Keratinocyte (primary cell): ENCODE data around the gene PTBP2. TPM values are rescaled to one million over a fixed set of nuclear protein-coding genes. Genes with fewer than 3 reads are reported as not detected.
"Not testable (repeated sequence)": the region's sequence is repeated elsewhere in the genome, so short reads cannot be mapped to it uniquely, and the experiment has no call there.

ENCODE experiments used
- DNase-seq: peaks from one replicate; pipeline ENCODE4 v3.0.0-alpha.2; 2011; ENCODE audit warnings: low read depth, missing footprints, low spot score
- FAIRE-seq: peaks from 2 replicates; lab custom pipeline; 2011; peaks lifted over from hg19 to GRCh38; lab: Jason Lieb, UNC
- H2AFZ ChIP-seq: 2 replicates; pipeline ENCODE4 v1.6.0; 2012; ENCODE audit warnings: low read length, control low read depth, inconsistent platforms; ENCODE audit not compliant: control insufficient read depth
- H3K27ac ChIP-seq: 2 replicates; pipeline ENCODE4 v1.5.1; 2011; ENCODE audit warnings: low read length; ENCODE audit not compliant: control insufficient read depth, insufficient read depth
- H3K27me3 ChIP-seq: 3 replicates; pipeline ENCODE4 v1.6.0; 2011; ENCODE audit warnings: low read length; ENCODE audit not compliant: control insufficient read depth, insufficient read depth; ENCODE audit errors: extremely low read depth
- H3K36me3 ChIP-seq, 2 experiments: 2 replicates in 1 of 2; 3 replicates in 1 of 2; pipeline ENCODE4 v1.5.1; 2011; ENCODE audit warnings: low read length in 2 of 2, mild to moderate bottlenecking in 1 of 2; ENCODE audit not compliant: control insufficient read depth in 2 of 2, insufficient read depth in 2 of 2; ENCODE audit errors: extremely low read depth in 1 of 2
- H3K4me1 ChIP-seq: 3 replicates; pipeline ENCODE4 v1.5.1; 2011; ENCODE audit warnings: low read length; ENCODE audit not compliant: control insufficient read depth, insufficient read depth; ENCODE audit errors: extremely low read depth
- H3K4me2 ChIP-seq: 3 replicates; pipeline ENCODE4 v1.6.0; 2011; ENCODE audit warnings: low read depth, low read length; ENCODE audit not compliant: control insufficient read depth, insufficient read depth; ENCODE audit errors: extremely low read depth
- H3K4me3 ChIP-seq, 3 experiments: fragments of 200-600 bp in 1 of 3; sonication (generic) in 1 of 3; 2 replicates in 2 of 3; 3 replicates in 1 of 3; pipeline ENCODE4 v1.5.1; 2011 to 2016; ENCODE audit warnings: low read length in 3 of 3, mild to moderate bottlenecking in 3 of 3, control low read depth in 2 of 3, inconsistent platforms in 1 of 3, low read depth in 1 of 3, mixed read lengths in 1 of 3, mixed run types in 1 of 3, moderate library complexity in 1 of 3; ENCODE audit not compliant: control insufficient read depth in 2 of 3, insufficient read depth in 2 of 3; ENCODE audit errors: extremely low read depth in 1 of 3
- H3K79me2 ChIP-seq: 2 replicates; pipeline ENCODE4 v1.6.0; 2012; ENCODE audit warnings: low read length; ENCODE audit not compliant: control insufficient read depth, insufficient read depth
- H3K9ac ChIP-seq: 3 replicates; pipeline ENCODE4 v1.6.0; 2011; ENCODE audit warnings: low read length; ENCODE audit not compliant: control insufficient read depth, insufficient read depth; ENCODE audit errors: extremely low read depth
- H3K9me1 ChIP-seq: 3 replicates; pipeline ENCODE4 v1.6.0; 2011; ENCODE audit warnings: low read length; ENCODE audit not compliant: control insufficient read depth, insufficient read depth; ENCODE audit errors: extremely low read depth
- H3K9me3 ChIP-seq: 2 replicates; pipeline ENCODE4 v1.5.1; 2012; ENCODE audit warnings: low read depth, low read length; ENCODE audit not compliant: control insufficient read depth
- H4K20me1 ChIP-seq: 3 replicates; pipeline ENCODE4 v1.6.0; 2011; ENCODE audit warnings: low read length; ENCODE audit not compliant: control insufficient read depth, insufficient read depth; ENCODE audit errors: extremely low read depth
- CTCF ChIP-seq, 3 experiments: IDR thresholded peaks in 1 of 3; conservative IDR thresholded peaks in 1 of 3; optimal IDR thresholded peaks in 1 of 3; 2 replicates in 2 of 3; 3 replicates in 1 of 3; pipeline versions ENCODE3 to v1.5.1; 2011; ENCODE audit warnings: low read length in 3 of 3, mild to moderate bottlenecking in 3 of 3, moderate library complexity in 2 of 3, control low read depth in 1 of 3, inconsistent platforms in 1 of 3; ENCODE audit not compliant: insufficient read depth in 2 of 3; ENCODE audit errors: extremely low read depth in 1 of 3
- EZH2 ChIP-seq: IDR thresholded peaks from one replicate; pipeline ENCODE4 v1.6.1; 2012; ENCODE audit warnings: inconsistent platforms, mild to moderate bottlenecking, low read length, moderate library complexity
- dilution Hi-C: fragments of 300-500 bp; cut with MboI; formaldehyde crosslinking; loops from one replicate; pipeline ENCODE4 v1.7.0; 2020; ENCODE audit warnings: low sequenced_read_pairs; ENCODE audit not compliant: extremely low pct_ligation_motif_present
- polyA plus RNA-seq, 5 experiments: library from polyadenylated mRNA; depleted of rRNA in 3 of 5; stranded (reverse) in 3 of 5; stranded (forward) in 1 of 5; unstranded in 1 of 5; fragments of >200 nt; gene quantifications; 1 replicate in 1 of 5; 2 replicates in 3 of 5; 3 replicates in 1 of 5; pipeline versions ENCODE4 v1.2.1 to v1.2.3, GENCODE V29; 2011 to 2012; ENCODE audit warnings: missing spikeins in 2 of 5, low read depth in 1 of 5, low replicate concordance in 1 of 5

Gene PTBP2
- polyA plus RNA-seq, 1 donor (not counting 4 experiments of a cell fraction or from before 2014, with no cell fraction given): 9.5 TPM

GRCh38 chr1:96756789-96757188 lies 35.2 kb downstream of the PTBP2 start:
- FAIRE-seq (no peak), DNase-seq (no peak)
- Histone ChIP-seq H3K9me3 (no peaks in the 10 kb centered on the region), H3K4me1 (no peaks in the 10 kb centered on the region), H3K9me1 (no peaks in the 10 kb centered on the region), H3K27ac (no peak overlapping the region), H2AFZ (no peak overlapping the region), H3K27me3 (no peaks in the 10 kb centered on the region), H3K4me2 (no peak overlapping the region), H3K9ac (no peak overlapping the region), H4K20me1 (no peaks in the 10 kb centered on the region), H3K36me3 (peaks cover 4% of the 10 kb centered on the region in 2 experiments), H3K79me2 (peaks cover 4% of the 10 kb centered on the region), H3K4me3 (no peak overlapping the region)
- dilution Hi-C loops: no loop called here
- TF ChIP-seq EZH2: no peak
- peak in 1 of 3 experiments; percentile 21 for TF ChIP-seq CTCF (optimal IDR thresholded peaks at IDR 0.05 in 1 of 3, IDR thresholded peaks at IDR 0.05 in 1 of 3, conservative IDR thresholded peaks at IDR 0.05 in 1 of 3; ENCODE audit: extremely low read depth in 1 of 3, insufficient read depth in 2 of 3, low read length in 3 of 3)

GRCh38 chr1:96762586-96762985 lies 41.0 kb downstream of the PTBP2 start:
- H3K9ac ChIP-seq, H3K36me3 ChIP-seq, FAIRE-seq, H3K4me2 ChIP-seq, H3K4me3 ChIP-seq, DNase-seq, dilution Hi-C loops, H2AFZ ChIP-seq, H3K4me1 ChIP-seq, H3K9me1 ChIP-seq, H4K20me1 ChIP-seq, H3K27ac ChIP-seq, H3K9me3 ChIP-seq, H3K27me3 ChIP-seq: not testable (repeated sequence)
- peaks cover 25% of the 10 kb centered on the region for H3K79me2 ChIP-seq

DNA sequence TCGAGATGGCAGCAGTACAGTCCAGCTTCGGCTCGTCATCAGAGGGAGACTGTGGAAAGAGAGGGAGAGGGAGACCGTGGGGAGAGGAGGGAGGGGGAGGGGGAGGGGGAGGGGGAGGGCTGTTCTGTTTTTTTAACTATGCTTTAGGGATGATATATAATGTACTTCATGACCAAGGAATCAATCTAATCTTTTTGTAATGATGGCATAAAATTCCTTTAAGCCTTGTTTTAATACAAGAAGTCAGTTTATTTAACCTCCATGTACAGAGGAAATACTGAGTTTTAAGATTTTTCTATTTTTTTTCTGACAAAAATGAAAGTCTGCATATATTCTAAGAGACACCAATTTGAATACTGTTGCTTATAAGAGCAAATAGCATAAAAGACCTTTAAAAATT lies 41.9 kb downstream of the PTBP2 start:
- TF ChIP-seq CTCF (optimal IDR thresholded peaks at IDR 0.05 in 1 of 3, IDR thresholded peaks at IDR 0.05 in 1 of 3, conservative IDR thresholded peaks at IDR 0.05 in 1 of 3; ENCODE audit: extremely low read depth in 1 of 3, insufficient read depth in 2 of 3, low read length in 3 of 3): no peak
- TF ChIP-seq EZH2: no peak
- no peaks in the 10 kb centered on the region for H3K4me1 ChIP-seq
- dilution Hi-C loops: no loop called here
- DNase-seq (no peak), FAIRE-seq (no peak)
- H3K4me3 ChIP-seq: no peak overlapping the region
- H3K9ac ChIP-seq: no peak overlapping the region
- H3K79me2 ChIP-seq: peaks cover 30% of the 10 kb centered on the region
- H2AFZ ChIP-seq: no peak overlapping the region
- H3K4me2 ChIP-seq: no peak overlapping the region
- no peaks in the 10 kb centered on the region for H4K20me1 ChIP-seq
- H3K36me3 ChIP-seq: no peaks in the 10 kb centered on the region
- H3K27ac ChIP-seq: no peak overlapping the region
- no peaks in the 10 kb centered on the region for H3K9me3 ChIP-seq
- H3K27me3 ChIP-seq: no peaks in the 10 kb centered on the region
- no peaks in the 10 kb centered on the region for H3K9me1 ChIP-seq
